ENCODE measurements around the gene GAN.

Gene GAN

DNA sequence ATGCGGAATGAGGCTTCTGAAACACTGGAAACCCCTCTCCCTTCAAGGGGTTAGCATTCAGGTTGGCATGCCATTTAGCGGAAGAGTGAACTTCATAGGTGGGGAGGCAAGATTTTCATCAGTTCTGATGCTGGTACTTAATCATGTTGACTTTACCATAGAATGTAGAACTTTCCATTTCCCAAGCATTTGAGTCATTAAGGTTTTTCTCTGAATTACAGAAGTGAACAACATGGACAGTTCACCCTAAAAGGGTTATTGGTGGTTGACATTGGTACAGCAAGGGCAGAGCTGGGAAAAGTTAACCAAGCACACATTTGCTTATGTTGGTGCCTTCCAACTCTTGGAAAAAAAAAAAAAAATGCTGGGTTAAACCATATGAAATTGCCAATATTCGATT is 39.1 kb downstream of the GAN start:
- no peak for DNase-seq (ENCODE audit: low read depth)

DNA sequence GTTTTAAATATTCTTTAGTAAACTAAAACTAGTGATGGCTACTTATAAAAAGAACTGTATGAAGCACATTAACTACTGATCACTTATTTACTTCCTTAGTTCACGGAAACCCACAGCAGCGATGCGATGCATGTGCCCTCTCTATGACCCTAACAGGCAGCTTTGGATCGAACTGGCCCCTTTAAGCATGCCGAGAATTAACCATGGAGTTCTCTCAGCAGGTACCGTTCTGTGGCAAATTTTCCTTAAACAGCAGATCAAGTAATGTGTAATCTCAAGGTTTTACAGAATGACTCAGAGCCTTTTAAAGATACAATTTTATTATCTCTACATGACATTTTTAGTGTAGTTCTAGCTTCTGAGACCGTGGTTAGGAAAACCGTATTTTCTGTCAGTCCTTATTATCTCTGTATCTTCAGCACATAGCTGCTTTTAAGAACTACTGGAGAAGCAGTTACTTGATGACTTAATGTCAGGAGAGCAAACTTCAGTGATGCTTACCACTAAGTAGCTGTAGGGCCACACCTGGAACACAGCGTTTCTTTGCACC is 43.0 kb downstream of the GAN start:
- DNase-seq (ENCODE audit: low read depth), result no peak

DNA sequence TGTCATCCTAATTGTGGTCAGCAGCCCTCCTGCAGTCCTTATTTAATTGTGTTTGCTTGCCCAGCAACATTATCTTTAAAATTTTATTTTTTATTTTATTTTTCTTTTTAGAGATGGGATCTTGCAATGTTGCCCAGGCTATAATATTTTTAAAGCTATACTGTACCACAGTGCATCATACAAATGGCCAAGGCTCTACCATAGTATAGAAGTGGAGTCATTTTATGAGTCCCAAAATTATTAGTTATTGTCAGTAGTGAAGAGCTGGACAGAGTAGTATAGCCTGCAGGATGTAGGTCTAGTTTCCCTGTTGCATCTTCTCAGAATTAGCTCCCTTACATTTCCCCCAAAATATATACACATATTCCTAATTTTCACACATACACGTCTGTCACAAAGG is 44.1 kb downstream of the GAN start:
- no peak for DNase-seq (ENCODE audit: low read depth)

DNA sequence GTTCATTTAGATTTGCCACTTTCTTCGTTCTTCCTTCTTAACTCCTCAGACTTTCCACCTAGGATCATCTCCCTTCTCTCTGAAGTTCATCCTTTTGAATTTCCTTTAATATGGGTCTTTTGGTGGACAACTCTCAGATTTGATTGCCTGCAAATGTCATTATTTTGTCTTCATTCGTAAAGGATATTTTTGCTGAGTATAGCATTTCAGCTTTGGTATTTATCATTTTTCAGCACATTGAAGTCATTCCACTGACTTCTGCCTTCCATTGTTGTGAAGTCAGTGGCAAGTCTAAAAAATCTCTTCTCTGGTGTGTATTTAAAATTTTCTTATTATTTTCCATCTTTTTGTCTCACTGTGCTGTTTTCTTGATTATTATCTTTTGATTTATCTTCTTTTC is 45.4 kb downstream of the GAN start:
- no peak for DNase-seq (ENCODE audit: low read depth)

DNA sequence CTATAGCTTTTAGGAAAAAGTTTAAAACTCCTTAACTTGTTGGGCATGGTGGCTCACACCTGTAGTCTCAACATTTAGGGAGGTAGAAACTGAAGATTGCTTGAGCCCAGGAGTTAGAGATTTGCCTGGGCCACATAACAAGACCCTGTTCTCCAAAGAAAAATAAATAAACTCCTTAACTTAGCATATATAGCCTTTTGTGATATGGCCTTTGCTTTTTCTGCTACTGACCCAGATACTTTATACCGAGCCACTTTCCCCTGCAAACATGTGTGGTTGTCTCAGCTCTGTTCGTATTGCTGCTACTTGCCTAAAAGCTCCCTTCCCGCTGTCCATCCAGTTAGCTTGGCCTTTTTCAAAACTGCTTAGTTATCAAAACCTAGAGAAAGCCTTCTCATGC is 51.0 kb downstream of the GAN start:
- no peak for DNase-seq (ENCODE audit: low read depth)

DNA sequence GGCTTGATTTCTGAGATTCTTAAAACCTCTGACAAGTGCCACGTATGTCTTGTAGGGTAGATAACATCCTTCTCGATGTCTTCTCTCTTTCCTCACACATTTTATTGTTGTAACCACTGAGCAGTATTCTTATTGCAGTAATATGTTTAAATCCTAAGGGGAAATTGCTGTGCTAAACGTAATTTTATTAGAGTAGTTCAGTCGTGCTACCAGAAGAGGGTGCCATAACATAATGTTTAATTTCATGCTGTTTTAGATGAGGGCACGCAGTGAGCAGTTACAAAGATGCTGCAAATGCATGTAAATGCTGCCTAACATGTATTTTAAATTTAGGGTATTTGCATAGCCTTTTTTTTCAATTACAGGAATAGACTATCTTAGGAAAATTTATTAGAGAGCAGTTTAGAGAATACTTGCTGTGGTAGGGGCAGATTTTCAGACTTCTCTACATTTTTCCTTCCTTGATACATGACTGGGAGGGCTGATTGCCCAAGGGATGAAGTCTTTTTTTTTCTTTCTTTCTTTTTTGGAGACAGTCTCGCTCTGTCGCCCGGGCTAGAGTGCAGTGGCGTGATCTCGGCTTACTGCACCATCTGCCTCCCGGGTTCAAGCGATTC is 51.7 kb downstream of the GAN start:
- DNase-seq (ENCODE audit: low read depth), result peak; percentile 6

DNA sequence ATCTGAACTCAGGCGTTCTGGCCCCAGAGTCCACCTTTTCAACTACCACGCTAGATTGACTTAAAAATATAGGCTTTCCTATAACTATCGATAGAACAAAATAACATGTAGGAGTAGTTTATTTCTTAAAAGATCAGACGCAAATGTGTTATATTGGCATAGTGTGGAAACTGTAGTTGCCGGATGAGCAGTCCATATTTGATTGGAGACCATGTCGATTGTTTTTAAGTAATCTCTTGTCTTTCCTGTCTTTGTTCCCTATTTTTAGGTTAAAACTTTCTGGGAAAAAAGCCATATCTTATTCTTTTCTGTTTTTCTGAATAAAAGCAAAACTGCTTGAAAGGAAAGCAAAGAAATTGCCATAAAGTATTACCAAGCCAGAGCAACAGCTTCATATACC is 53.1 kb downstream of the GAN start:
- no peak for DNase-seq (ENCODE audit: low read depth)

DNA sequence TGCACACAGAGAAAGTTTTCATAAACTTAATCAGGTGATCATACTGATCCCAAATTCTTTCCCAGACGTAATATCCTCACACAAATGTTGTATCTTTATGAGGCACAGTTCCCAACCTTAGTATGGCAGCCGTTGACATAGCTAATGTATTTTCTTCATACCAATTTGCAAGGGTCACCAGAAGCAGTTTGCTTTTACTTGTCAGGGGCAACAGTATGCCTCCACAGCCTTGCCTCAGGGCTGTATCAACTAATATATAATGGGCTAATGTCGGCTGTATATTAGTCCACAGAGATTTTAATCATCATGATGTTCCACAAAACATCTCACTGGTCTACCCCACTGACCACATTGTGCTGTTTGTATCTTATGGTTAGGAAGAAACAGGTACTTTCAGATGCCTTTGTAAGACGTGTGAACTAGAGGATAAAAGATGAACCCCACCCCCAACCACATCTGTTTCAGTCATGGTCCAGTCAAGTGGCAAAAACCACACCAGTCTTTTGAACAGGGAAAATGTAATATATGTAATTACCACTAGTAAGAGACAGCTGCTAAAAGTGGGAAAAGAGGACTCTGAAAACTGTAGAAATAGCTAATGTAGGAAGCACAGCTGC is 55.2 kb downstream of the GAN start:
- no peak for DNase-seq (ENCODE audit: low read depth)

DNA sequence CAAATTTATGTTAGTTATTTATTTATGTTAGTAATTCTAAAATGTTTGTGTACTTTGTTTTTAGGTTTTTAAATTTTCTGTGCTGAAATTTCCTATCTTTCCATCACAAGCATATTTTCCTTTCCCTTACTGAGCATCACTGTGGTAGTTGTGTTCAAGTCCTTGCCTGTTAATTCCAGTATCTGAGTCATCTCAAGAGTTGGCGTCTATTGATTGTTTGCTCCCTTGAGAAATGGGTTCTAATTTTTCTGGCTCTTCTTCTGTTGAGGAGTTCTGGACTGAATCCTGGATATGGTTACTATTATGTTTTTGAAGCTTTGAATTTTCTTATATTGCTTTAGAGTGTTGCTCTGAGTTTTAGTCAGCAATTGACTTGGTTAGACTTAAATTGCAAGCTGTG is 56.3 kb downstream of the GAN start:
- peak; percentile 21 for DNase-seq (ENCODE audit: low read depth)

DNA sequence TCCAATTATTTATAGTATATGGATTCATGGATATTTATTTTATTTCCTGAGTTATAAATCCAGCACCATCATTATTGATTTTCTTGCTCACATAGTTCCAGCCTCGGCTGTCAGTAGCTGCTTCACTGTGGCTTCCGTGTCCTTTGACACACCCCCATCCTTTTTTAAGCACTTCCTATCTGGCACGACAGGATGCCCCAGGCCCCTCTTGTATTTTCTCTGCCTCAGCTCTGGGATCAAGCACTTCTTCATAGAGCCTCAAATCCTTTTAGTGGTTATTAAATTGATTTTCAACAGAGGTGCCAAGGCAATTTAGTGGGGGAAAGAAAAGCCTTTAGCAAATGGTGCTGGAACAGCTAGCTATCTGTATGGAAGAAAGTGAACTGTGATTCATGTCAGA is 59.8 kb downstream of the GAN start:
- DNase-seq (ENCODE audit: low read depth), result no peak

DNA sequence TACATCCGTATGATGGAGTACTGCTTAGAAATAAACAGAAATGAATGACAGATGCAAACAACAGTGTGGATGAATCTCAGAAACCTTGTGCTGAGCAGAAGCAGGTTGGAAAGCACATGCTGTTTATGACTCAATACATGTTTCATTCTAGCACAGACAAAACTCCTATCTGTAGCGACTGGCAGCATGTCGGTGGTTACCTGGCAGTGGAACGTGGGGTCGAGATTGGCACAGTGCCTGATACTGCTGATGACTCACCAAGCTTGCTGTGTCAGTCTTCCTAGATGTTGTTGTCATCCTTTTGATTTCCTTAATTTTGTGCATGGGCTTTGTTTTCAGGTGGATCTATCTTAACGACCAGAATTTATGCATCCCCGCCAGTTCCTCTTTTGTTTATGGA is 62.1 kb downstream of the GAN start:
- no peak for DNase-seq (ENCODE audit: low read depth)

DNA sequence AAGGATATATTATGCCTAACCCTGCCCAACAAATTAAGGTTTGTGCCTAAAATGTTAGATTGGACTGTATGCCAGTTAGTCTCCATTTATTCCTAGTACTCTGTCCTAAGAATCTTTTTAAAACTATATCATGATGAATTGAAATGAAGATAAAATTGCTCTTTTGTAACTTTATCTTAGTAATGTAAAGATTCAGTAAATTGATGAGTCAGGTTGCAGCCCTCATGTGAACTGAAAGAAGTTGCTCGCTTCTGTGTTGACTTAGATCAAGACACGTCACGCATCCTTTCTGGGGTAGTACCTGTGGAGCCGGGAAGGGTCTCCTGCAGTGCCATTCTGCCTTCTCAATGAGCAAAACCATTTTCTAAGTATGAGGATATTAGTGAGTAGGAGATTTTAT is 63.3 kb downstream of the GAN start:
- DNase-seq (ENCODE audit: low read depth), result no peak

DNA sequence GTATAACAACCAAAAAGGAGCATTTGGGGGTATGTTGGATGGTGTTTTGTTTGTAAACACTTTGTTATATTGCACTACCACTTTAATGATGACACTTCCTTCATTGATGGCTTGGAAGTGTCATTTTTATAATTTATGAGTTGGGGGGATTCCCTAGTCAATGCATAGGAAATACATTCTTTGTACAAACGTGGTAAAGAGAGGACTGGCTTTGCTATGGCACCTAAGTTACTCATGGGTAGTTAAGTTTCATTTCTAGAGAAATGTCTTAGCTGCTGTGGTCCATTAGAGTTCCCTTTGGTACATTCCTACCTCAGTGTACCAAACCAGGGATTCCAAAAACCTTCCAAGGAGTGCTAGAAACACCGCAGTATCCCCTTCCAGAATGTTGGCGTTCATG is 66.2 kb downstream of the GAN start:
- no peak for DNase-seq (ENCODE audit: low read depth)

DNA sequence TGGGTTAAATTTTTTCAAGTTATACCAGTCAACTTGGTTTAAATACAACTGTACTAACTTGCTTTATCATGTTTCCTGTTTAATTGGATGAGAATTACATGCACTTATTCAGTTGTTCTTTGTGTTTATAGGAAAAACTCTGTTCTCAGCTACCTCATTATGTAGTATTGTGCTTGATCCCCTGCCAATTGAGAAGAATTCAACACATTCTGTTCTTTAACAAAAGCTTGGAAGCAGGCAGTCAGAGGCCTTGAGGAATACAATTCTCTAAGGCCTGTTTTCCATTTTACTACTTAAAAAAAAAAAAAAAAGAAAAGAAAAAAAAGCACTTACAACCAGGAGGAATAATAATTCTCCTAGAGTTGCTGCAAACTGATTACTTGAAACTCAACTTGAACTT is 69.2 kb downstream of the GAN start:
- DNase-seq (ENCODE audit: low read depth), result no peak

DNA sequence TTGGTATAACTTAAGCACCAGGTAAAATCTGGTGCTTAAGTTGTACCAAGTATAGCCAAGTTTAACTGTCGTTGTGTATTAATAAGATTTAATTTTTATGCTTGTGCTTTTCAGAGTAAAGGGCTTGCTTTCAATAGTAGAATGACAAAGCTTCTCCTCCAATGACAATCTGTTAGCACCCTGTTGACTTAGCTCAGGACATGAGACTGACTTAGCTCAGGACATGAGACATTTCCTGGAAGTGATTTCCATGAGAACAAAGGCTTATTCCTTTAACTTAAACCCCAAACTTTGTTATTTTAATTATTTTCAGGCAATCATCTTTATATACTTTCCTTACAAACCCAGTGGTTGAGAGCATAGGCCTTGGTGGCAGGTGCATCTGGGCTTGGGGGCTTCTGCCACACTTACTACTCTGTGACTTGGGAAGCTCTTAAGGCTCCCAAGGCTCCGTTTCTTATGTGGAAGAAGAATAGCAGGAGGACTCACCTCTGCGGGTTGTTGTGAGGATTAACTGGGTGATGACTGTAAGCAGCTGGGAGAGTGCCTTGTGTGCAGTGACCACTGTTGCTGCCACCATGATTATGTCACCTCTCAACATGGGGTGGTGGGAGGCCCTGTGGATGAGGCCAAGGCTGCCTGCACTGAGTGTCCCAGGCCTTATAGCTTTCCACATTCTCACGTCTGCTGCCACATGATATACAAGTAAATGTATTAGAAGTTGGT is 70.4 kb downstream of the GAN start:
- no peak for DNase-seq (ENCODE audit: low read depth)

DNA sequence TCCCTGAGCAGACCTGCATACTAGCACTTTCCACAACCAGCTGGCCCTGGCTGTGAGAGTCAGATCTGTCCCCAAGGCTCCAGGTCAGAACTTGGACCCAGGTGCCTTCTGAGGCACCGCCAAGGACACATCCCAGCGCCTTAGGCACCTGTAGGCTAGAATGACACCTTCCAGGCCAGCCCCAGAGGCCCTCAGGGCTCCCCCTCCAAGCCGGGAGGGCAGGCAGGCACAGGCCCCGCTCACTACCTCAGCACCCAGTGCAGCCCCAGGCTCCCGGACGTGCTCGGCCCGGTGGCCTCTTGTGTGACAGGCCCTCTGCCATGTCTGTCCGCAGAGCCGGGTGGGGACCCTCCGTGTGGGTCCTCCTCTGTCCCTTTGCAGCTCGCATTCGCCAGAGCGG is 73.6 kb downstream of the GAN start:
- no peak for DNase-seq (ENCODE audit: low read depth)

DNA sequence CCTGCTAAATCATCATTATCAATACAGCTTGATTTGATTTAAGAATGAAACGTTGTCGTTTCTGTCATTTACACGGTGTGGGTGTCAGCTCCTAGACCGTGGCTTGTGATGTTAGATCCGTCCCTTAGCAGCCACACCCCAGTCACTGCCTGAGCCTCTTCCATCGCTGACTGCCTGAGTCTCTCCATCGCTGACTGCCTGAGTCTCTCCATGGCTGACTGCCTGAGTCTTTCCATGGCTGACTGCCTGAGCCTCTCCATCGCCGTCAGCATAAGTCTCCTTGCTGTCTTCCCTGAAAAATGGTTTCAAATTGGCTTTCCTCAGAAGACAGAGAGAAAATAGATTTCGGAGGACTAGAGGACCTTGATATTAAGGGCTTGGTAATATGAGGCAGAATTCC is 76.1 kb downstream of the GAN start:
- no peak for DNase-seq (ENCODE audit: low read depth)

DNA sequence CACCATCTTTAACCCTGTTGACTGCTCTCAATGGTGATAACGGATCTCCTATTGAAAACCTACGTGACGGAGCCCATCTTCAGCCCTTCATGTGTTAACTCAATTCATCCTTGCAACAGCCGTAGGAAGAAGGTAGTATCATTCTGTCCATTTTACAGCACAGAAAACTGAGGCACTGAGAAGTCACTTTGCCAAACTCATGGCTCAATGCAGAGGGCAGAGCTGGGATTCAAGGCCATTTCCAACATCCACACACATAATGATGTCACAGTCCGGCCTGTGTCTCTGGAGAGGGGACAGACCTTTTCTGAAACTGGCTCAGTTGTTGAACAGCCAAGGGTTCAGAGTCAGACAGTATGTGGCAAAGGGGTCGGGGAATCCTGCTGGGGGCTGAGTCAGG is 77.2 kb downstream of the GAN start:
- DNase-seq (ENCODE audit: low read depth), result no peak

DNA sequence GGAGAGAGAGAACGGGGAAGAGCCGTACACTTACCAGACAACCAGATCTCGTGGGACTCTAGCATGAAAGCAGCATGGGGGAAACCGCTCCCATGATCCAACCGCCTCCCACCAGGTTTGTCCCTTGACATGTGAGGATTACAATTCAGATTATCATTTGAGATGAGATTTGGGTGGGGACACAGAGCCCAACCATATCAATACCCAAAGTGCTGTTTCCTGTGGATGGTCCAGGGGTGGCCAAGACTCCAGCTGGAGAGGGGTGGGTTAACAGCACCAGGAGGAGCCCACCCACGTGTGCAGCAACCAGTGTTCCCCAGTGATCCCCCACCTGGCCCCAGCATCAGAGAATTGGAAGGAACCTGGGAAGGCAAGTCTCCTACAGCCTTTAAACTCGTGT is 79.7 kb downstream of the GAN start:
- DNase-seq (ENCODE audit: low read depth), result no peak

DNA sequence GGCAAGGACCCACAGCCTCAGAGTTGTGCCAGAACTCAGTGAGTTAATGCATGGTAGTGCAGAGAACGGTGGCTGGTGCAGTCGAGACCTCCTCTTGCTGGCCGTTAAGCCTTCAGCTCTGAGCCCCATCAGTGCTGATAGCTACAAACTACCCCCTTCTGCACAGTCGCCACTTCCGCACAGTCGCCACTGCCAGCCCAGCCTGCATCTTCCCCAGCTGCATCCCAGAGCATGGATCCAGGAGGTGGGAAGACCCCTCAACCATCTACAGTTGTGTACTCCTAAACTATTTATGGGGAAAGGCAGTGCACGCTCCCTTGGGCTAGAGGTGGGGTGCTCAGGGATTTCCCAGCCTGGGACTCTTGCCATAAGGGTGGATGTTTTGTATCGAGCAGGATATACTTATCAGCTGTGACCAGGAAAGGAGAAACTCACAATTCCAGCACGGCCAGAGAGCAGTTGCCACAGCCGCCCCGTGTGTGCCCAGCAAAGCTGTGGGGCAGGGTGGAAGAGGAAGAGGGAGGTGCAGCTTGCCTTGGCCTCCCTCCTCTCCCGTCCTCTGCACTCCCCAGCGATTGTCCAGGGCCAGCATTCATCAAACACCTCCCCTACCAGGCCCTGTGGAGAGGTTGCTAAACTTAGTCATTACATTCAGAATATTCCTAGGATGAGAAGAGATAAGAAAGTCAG is 80.3 kb downstream of the GAN start:
- DNase-seq (ENCODE audit: low read depth), result no peak

DNA sequence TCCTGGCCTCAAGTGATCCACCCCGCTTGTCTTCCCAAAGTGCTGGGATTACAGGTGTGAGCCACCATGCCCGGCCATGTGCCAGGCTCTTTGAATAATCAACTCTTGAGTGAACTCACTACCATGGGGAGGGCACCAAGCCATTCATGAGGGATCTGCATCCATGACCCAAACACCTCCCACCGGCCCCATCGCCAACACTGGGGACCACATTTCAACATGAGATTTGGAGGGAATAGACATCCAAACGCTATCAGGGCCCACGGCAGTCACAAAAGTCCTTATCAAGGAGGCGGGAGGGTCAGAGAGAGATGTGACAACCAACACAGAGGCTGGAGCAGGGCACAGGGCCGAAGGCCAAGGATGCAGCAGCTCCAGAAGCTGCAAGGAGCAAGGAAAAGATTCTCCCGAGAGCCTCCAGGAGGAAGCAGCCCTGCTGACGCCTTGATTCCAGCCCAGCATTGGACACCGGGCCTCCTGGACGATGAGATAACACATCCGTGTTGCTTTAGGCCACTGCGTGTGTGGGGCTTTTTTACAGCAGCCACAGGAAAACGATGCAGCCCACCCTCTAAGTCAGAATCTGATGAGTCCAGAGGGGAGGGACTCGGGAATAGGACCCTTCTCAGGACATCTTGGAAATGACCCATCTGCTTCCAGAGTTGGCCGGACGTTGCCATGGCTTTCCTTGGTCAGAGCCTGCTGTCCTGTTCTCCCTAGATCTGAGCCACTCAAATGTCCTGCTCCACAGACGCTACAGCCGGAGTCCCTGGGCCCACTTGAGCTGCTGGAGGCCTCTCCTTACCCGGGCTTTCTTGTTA is 82.5 kb downstream of the GAN start:
- DNase-seq (ENCODE audit: low read depth), result no peak

DNA sequence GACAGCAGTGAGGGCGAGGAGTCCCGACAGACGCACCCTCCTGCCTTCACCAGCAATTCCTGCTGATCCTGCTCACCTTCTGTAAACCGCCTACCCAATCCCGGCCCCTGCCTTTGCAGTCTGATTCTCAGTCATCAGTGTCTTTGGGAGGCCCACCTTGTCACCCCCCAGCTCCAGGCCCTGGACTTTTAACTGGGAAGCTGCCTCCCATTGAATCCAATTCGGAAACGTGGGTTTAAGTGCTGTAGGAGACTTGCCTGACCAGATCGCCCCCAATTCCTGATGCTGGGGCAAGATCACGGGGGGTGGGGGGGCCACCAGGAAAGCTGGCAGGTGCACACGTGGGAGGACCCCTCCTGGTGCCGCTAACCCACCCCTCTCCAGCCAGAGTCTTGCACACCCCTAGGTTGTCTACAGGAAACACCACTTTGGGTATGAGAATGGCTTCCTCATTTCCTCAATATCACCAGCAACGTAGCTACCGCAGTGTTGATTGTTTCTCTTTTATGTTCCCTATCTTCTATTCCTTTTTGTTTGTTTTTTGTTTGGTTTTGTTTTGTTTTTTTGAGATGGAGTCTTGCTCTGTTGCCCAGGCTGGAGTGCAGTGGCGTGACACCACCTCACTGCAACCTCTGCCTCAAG is 83.2 kb downstream of the GAN start:
- no peak for DNase-seq (ENCODE audit: low read depth)
